Gastrocnemius medialis (tissue), 4 donors: ENCODE results near the gene OTUD3.

Experiments
- POLR2A ChIP-seq, 2 donors: fragments of 450-650 bp; IDR thresholded peaks; one replicate each; pipeline ENCODE4 v1.6.1; 2017; ENCODE audit warnings: antibody characterized with exemption in 2 of 2, mild to moderate bottlenecking in 2 of 2, moderate library complexity in 2 of 2
- TF ChIP-seq, protein P1 (sequence below), 5 experiments: fragments of 450-650 bp in 3 of 5; fragments of 200-600 bp in 2 of 5; sonication (generic) in 2 of 5; IDR thresholded peaks in 4 of 5; conservative IDR thresholded peaks in 1 of 5; 1 replicate in 4 of 5; 2 replicates in 1 of 5; pipeline ENCODE4 v1.5.1; 2016 to 2019; ENCODE audit warnings: antibody characterized with exemption in 5 of 5, mild to moderate bottlenecking in 3 of 5, moderate library complexity in 3 of 5

DNA sequence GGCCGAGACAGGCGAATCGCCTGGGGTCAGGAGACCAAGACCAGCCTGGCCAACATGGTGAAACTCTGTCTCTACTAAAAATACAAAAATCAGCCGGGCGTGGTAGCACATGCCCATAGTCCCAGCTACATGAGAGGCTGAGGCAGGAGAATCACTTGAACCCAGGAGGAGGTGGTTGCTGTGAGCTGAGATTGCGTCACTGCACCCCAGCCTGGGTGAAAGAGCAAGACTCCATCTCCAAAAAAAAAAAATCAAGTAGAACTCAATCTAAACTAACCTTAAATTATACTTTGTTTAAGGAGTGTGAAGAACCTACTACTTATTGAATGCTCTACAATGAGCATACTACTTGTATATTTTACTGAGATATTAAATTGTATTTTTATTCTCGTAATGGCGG lies 36.6 kb upstream of the OTUD3 start:
- TF ChIP-seq, protein P1, sequence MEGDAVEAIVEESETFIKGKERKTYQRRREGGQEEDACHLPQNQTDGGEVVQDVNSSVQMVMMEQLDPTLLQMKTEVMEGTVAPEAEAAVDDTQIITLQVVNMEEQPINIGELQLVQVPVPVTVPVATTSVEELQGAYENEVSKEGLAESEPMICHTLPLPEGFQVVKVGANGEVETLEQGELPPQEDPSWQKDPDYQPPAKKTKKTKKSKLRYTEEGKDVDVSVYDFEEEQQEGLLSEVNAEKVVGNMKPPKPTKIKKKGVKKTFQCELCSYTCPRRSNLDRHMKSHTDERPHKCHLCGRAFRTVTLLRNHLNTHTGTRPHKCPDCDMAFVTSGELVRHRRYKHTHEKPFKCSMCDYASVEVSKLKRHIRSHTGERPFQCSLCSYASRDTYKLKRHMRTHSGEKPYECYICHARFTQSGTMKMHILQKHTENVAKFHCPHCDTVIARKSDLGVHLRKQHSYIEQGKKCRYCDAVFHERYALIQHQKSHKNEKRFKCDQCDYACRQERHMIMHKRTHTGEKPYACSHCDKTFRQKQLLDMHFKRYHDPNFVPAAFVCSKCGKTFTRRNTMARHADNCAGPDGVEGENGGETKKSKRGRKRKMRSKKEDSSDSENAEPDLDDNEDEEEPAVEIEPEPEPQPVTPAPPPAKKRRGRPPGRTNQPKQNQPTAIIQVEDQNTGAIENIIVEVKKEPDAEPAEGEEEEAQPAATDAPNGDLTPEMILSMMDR (IDR thresholded peaks at IDR 0.05 in 4 of 5, conservative IDR thresholded peaks at IDR 0.05 in 1 of 5): no peak
- no peak for TF ChIP-seq POLR2A (IDR thresholded peaks at IDR 0.05)
